NCI-H69 (cell line): Measurements from ENCODE around the gene KLF7.

Source experiments
- DNase-seq: peaks from one replicate; lab custom pipeline; 2025; lab: John Stamatoyannopoulos, UW

Gene KLF7

DNA sequence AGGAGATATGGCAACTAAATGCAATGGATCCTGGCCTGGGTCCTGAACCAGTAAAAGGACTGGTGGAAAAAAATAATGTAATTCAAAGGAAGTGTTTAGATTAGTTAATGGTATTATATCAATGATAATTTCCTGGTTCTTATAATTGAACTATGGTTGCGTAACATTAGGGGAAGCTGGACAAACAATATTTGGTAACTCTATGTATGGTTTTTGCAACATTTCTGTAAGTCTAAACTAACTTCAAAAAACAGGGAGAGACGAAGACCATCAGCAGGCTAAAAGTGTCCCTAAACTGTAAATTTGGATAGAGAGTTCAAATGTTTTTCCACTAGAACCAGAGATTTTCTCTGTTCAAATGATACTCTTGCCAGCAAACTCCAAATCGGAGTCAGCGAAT is 36.9 kb downstream of the KLF7 start:
- DNase-seq = no peak

- no peak for DNase-seq
These were observed 38.9 kb downstream of the KLF7 start for GRCh38 chr2:207126724-207127308.

GRCh38 chr2:207123776-207124391 is 41.9 kb downstream of the KLF7 start:
- DNase-seq = no peak

GRCh38 chr2:207123335-207123744 is 42.4 kb downstream of the KLF7 start:
- DNase-seq = peak; percentile 41

DNA sequence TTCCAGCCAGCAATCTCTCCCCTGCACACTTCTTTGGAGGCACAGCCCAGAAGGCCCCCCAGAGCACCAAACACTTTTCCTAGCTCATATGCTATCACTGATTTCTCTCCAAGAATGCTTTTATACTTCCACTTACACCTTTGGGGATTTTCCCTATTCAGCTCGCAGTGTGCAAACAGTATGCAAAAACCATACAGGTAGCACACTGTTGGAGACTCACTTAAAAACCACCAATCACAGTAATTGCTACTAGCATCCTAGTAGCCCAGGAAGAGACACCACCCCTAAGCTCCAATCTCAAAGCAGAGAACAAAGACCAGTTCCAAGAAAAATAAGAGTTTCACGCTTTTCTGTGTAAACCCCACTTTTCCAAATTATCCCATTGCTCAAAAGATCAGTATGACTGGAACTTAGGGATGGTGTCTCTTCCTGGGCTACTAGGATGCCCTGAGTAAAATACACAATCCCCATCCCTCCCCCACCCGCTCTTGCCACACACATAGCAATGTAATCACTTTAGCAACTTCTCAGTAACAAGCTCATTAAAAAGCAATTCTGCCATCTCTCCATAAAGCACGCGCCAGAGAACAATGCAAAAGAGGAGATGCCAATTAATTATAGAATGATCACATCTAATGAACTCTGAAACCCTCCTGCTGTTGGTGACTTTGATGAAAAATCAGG is 43.0 kb downstream of the KLF7 start:
- peak; percentile 58 for DNase-seq

DNA sequence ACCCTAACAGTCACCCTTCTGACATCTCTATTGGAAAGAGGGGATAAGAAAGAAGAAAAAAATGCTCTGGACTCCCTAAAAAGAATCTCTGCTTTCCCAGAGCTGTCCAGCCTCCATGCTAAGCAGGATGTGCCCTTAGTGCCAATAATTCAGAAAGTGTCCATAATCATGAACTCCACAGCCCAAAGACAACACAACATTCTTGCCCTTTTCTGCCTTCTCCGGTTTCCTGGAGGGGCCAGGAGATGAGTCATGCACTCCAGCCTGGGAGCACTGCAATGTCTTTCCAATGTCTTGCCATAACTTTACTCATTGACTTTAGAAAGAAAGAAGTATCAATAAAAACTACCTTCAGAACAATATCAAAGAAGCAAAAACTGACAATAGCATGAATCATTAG is 44.0 kb downstream of the KLF7 start:
- peak; percentile 68 for DNase-seq

DNA sequence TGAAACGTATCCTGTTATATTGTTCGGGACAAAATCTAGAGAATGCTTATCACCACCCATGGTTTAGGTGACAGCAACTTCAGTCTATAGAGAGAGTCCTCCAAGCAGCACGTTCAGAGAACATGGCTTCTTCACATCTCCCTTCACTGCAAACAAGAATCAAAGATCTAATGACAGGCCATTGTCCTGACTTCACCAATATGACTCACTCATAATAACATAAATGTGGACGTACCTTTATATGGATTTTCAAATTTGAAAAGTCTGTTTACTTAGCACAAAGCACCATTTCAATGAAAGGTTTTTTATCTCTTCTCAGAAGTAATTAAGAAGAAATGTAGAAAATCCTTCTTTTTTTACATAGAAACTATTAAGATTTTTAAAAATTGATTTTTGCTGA is 46.7 kb downstream of the KLF7 start:
- peak; percentile 52 for DNase-seq

GRCh38 chr2:207117668-207118067 is 48.1 kb downstream of the KLF7 start:
- no peak for DNase-seq

- no peak for DNase-seq
These were observed 49.9 kb downstream of the KLF7 start for GRCh38 chr2:207115715-207116364.

- peak; percentile 85 for DNase-seq
These were observed 52.3 kb downstream of the KLF7 start for GRCh38 chr2:207113414-207113813.

DNA sequence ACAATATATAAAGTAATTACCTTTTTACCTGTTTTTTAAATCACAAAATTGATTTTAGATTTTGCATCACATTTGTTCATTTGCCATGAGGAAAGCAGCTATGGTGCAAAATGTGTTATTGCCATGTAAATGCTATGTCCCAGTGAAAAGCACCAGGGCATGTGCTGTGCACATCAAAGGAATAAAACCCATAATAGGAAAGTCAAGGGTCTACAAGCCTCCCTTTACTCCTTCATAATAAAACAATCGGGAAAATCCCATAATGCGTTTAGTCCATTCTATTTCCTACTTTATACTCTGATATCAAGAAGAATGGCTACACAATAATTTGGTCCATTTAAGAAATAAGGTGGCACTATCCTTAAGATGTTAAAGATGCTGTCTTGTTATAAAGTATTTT is 53.0 kb downstream of the KLF7 start:
- no peak for DNase-seq

- DNase-seq = no peak
These were observed 53.4 kb downstream of the KLF7 start for GRCh38 chr2:207112383-207112782.

DNA sequence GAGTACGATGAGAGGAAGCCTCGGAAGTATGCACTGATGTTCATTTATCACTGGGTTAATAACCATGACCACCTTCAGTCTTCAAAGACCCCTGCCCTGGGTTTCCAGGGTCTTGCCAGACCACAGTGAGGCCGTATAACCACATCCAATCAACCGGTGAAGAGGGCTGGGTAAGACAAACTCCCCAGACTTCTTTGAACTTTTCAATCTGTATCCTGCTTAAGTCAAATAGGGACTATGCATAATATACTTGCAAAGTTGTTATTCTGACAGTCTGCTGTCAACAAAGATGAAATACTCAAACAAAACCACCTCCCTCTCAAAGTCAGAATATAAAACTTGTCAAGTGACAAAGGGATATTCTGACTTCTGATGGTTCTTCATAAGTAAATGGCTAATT is 54.0 kb downstream of the KLF7 start:
- DNase-seq = no peak

GRCh38 chr2:207110715-207111114 is 55.0 kb downstream of the KLF7 start:
- no peak for DNase-seq

DNA sequence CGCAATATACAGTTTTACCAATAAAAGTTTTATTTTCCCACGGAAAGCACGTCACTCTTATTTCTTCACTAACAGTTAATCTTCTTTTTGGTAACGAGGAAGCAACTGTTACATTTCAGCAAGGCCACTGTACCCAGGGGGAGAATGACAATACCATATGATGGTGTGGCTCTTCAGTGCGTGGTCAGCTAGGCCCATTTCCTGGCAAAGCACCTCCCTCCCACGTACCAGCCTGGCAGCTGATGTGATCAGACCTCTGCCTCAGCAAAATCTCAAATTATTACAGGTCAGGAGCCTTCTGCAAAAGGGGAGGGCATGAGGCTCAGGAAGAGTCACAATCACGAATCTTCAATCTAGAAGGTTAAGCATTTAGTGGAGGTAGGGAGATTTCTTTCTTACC is 55.4 kb downstream of the KLF7 start:
- DNase-seq = no peak

DNA sequence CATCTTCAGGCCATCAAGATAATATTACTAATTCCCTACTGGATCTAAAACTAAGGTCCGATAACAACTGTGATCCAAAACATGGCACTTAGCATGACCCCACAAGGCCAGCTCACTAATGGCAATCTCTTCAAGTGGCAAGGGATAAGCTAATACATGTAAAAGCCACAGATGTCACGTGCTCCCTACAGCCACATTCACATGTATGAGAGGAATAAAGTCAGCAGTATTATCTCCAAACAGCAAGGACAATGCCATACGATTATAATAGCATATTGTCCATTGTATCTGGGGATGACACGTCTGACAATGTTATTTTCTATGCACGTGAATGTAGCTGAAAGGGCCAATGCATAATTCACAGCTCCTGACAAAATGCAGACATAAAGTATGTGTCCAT is 56.0 kb downstream of the KLF7 start:
- no peak for DNase-seq

- peak; percentile 35 for DNase-seq
These were observed 57.3 kb downstream of the KLF7 start for GRCh38 chr2:207108440-207108839.

- DNase-seq = peak; percentile 94
These were observed 58.2 kb downstream of the KLF7 start for GRCh38 chr2:207107551-207107950.

- DNase-seq = no peak
These were observed 58.6 kb downstream of the KLF7 start for GRCh38 chr2:207107131-207107530.

- DNase-seq = no peak
These were observed 62.6 kb downstream of the KLF7 start for GRCh38 chr2:207103132-207103531.

- DNase-seq = no peak
These were observed 63.8 kb downstream of the KLF7 start for GRCh38 chr2:207101984-207102383.

GRCh38 chr2:207097278-207097677 is 68.5 kb downstream of the KLF7 start:
- no peak for DNase-seq

- DNase-seq = no peak
These were observed 69.8 kb downstream of the KLF7 start for GRCh38 chr2:207095963-207096362.
